Stimulated activated effector memory CD8-positive, alpha-beta T cell treated with anti-CD3 and anti-CD28 coated beads, Interleukin-12 subunit alpha, Interleukin-12 subunit beta, amount 100 ng/mL, for 72 hours (primary cell): ENCODE results near the gene MORC2.

Experiments
- ATAC-seq: fragments of 150-1000 bp; cut with Tn5 transposase; 2 replicates; pipeline ENCODE4 v1.10.0; 2021
- DNase-seq, 2 donors: peaks; one replicate each; pipeline ENCODE4 v3.0.0; 2021 to 2022; ENCODE audit warnings: low spot score in 2 of 2
- H3K27ac Mint-ChIP-seq: one replicate; pipeline ENCODE4 v1.8.0; 2022; ENCODE audit warnings: mild to moderate bottlenecking, mixed read lengths
- H3K36me3 Mint-ChIP-seq: one replicate; pipeline ENCODE4 v1.8.0; 2022; ENCODE audit warnings: mild to moderate bottlenecking, mixed read lengths
- H3K4me1 Mint-ChIP-seq: one replicate; pipeline ENCODE4 v1.8.0; 2022; ENCODE audit warnings: mixed read lengths
- H3K4me3 Mint-ChIP-seq: one replicate; pipeline ENCODE4 v1.8.0; 2022; ENCODE audit warnings: mild to moderate bottlenecking, mixed read lengths
- H3K9me3 Mint-ChIP-seq: one replicate; pipeline ENCODE4 v1.8.0; 2022; ENCODE audit warnings: mixed read lengths

Gene MORC2

GRCh38 chr22:30879415-30879797, 89.2 kb downstream of the MORC2 start:
- Mint-ChIP-seq H3K27ac (no peak overlapping the region), H3K9me3 (no peaks in the 10 kb centered on the region), H3K4me3 (no peak overlapping the region), H3K4me1 (no peaks in the 10 kb centered on the region), H3K36me3 (no peaks in the 10 kb centered on the region)
- no peak for ATAC-seq
- DNase-seq, result no peak

- no peaks in the 10 kb centered on the region for H3K4me1 Mint-ChIP-seq
- H3K36me3 Mint-ChIP-seq, result no peaks in the 10 kb centered on the region
- DNase-seq, result no peak
- no peaks in the 10 kb centered on the region for H3K9me3 Mint-ChIP-seq
- H3K27ac Mint-ChIP-seq, result peak overlapping the region; percentile 50
- no peak overlapping the region for H3K4me3 Mint-ChIP-seq
- ATAC-seq, result no peak
These were observed 89.8 kb downstream of the MORC2 start for GRCh38 chr22:30878516-30879414.

DNA sequence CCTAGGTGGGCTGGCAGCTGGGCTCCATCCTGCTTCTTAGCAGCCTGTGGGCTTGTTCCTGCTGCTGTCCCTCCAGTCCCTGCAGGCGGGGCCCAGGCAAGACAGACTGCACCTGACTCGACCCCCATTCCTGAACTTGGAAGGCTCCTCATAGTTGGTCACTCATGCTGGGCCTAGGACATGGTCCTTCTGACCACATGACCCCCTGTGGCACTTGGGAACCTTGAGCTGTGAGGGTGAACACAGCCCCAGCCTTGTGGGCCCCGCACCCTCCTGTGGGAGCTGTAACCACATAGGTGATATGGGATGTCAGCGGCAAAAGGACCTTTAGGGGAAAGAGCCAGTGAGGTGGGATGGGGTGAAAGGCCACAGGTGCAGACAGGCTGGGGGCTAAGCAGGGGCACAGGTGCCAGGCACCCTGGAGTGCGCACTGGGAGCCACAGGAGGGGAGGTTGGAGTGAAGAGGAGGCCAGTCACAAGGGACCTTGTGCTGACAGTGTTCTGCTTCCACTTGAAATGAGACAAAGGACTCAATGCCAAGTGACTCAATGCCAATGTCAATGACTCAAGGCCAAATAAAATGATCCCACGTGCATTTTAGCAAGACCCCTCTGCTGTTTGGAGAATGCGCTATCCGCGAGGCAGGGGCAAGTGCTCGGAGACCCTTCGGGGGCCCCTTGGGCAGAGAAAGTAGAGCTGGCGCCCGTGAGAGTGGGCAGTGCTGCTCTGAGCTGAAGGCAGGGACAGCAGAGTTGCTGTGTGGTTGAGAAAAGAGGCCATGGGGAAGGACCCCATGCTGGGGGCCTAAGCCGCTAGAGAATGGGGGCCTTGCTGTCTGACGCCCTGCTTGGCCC, 90.7 kb downstream of the MORC2 start:
- DNase-seq (no peak), ATAC-seq (no peak)
- H3K4me1 Mint-ChIP-seq, result no peaks in the 10 kb centered on the region
- no peaks in the 10 kb centered on the region for H3K36me3 Mint-ChIP-seq
- H3K27ac Mint-ChIP-seq, result no peak overlapping the region
- H3K4me3 Mint-ChIP-seq, result no peak overlapping the region
- no peaks in the 10 kb centered on the region for H3K9me3 Mint-ChIP-seq

DNA sequence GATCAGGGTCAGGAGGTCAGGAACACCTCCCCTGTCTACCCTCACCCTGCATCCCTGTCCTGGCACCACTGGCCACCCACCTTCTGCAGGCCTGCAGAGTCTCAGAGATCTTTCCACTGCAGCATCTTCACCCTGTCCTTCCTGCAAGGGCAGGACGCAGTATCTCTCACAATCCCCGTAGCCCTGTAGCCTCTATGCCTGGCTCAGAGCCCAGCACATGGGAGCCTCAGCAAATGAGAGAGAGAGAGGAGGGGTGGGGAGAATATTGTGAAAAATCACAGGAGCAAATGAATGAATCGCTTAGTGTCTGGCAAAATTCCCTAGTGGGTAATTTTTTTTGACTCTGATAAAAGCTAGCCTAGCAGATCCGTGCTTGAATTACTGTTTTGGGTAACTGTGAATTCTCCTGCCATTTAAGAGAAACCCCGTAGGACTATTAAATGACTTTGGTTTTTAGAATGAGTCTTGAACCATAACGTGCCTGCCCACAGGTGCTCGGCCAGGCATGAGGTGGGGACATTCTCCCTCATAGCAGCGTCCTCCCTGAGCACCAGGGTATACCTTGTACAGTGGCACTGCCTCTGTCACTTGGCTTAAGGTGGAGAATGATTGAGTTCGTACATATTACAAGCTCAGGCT, 91.5 kb downstream of the MORC2 start:
- no peaks in the 10 kb centered on the region for H3K9me3 Mint-ChIP-seq
- H3K4me1 Mint-ChIP-seq, result no peaks in the 10 kb centered on the region
- DNase-seq, result no peak
- no peak overlapping the region for H3K4me3 Mint-ChIP-seq
- no peak overlapping the region for H3K27ac Mint-ChIP-seq
- ATAC-seq, result no peak
- no peaks in the 10 kb centered on the region for H3K36me3 Mint-ChIP-seq

DNA sequence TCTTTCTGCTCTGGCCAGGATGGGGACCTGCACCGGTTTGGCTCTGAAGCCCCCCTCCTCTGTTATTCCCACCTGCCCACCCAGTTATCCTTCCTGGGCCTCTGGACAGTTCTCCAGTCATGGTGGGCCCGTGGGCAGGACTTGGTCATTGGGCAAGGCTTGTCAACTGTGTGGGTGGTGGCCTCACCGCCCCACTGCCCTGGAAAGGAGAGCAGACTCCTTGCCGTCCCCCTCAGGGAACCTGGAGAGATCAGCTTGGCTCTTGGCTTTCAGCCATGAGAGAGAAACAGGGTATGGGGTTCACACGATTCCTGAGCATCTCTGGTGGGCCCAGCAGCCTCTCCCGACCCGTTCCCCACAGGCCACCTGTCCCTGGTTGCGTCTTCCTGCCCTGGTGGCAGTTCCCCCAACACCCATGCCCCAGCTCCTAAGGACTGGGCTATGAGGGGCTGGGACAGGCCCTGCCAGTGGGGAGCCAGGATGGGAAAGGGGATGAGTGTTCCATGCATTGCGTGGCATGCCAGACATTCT, 92.3 kb downstream of the MORC2 start:
- no peaks in the 10 kb centered on the region for H3K36me3 Mint-ChIP-seq
- H3K4me1 Mint-ChIP-seq, result no peaks in the 10 kb centered on the region
- no peak overlapping the region for H3K27ac Mint-ChIP-seq
- ATAC-seq, result no peak
- no peak for DNase-seq
- no peaks in the 10 kb centered on the region for H3K9me3 Mint-ChIP-seq
- no peak overlapping the region for H3K4me3 Mint-ChIP-seq

DNA sequence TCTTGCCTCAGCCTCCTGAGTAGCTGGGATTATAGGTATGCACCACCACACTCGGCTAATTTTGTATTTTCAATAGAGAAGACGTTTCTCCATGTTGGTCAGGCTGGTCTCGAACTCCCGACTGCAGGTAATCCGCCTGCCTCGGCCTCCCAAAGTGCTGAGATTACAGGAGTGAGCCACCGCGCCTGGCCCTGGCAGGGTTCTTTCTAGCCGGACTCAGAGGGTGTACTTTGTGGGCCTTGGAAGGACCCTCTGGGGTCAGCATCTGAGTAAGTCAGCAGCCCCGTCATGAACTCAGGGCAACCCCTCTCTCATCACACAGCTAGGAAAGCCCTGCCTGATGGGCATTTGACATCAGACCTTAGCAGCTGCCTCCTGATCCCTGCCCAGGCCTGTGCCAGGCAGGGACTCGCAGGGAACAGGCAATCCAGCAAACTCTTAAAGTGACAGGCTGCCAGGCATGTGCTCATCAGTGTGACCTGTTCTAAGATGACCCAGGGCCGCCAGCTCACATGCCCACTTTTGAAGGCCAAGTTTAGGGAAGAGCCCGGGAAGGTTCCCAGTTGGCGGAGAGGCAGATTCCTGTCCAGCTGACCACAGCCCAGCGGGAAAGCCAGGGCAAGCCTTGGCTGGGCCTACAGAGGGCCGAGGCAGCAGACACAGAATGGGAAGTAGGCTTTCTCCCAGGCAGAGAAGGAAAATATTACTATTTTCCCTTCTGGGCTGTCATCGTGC, 92.9 kb downstream of the MORC2 start:
- Mint-ChIP-seq H3K4me3 (no peak overlapping the region), H3K36me3 (no peaks in the 10 kb centered on the region), H3K9me3 (no peaks in the 10 kb centered on the region), H3K27ac (no peak overlapping the region), H3K4me1 (no peaks in the 10 kb centered on the region)
- no peak for DNase-seq
- no peak for ATAC-seq
